Endothelial cell (in vitro differentiated cells): ENCODE results near the gene SRMS. TPM values are rescaled to one million over a fixed set of nuclear protein-coding genes. Genes with fewer than 3 reads are reported as not detected.
A peak's percentile ranks its signal among the peaks of the same experiment; 100 is the strongest.

Experiments
- DNase-seq: peaks from one replicate; pipeline ENCODE4 v3.0.0; 2021; ENCODE audit warnings: low spot score
- H3K27ac Mint-ChIP-seq: one replicate; pipeline ENCODE4 v1.8.0; 2021; ENCODE audit warnings: mixed read lengths, inconsistent platforms; ENCODE audit not compliant: unreplicated experiment
- H3K27me3 Mint-ChIP-seq: one replicate; pipeline ENCODE4 v1.8.0; 2021; ENCODE audit warnings: mild to moderate bottlenecking, moderate library complexity, mixed read lengths, inconsistent platforms; ENCODE audit not compliant: unreplicated experiment
- H3K36me3 Mint-ChIP-seq: one replicate; pipeline ENCODE4 v1.8.0; 2021; ENCODE audit warnings: mild to moderate bottlenecking, low read depth, mixed read lengths, inconsistent platforms; ENCODE audit not compliant: unreplicated experiment
- H3K4me1 Mint-ChIP-seq: one replicate; pipeline ENCODE4 v1.8.0; 2021; ENCODE audit warnings: mild to moderate bottlenecking, mixed read lengths, inconsistent platforms; ENCODE audit not compliant: unreplicated experiment
- H3K4me3 Mint-ChIP-seq: one replicate; pipeline ENCODE4 v1.8.0; 2021; ENCODE audit warnings: mild to moderate bottlenecking, mixed read lengths, inconsistent platforms; ENCODE audit not compliant: unreplicated experiment
- H3K9me3 Mint-ChIP-seq: one replicate; pipeline ENCODE4 v1.8.0; 2021; ENCODE audit warnings: mixed read lengths, inconsistent platforms; ENCODE audit not compliant: unreplicated experiment
- total RNA-seq: library from RNA; stranded (reverse); fragmentation: NEBNext Ultra II Directional; extraction: Animal tissue kit (Norgen Biotek cat#: 25700); gene quantifications from one replicate; pipeline ENCODE4 v1.2.1, GENCODE V29; 2021; ENCODE audit not compliant: unreplicated experiment
- TF ChIP-seq, protein P1 (sequence below): fragments of 200-600 bp; sonication (generic); IDR thresholded peaks from one replicate; pipeline ENCODE4 v1.5.0; 2021; ENCODE audit warnings: antibody characterized with exemption; ENCODE audit not compliant: unreplicated experiment

Gene SRMS
- total RNA-seq, 1 donor from 2014 or later: not detected

DNA sequence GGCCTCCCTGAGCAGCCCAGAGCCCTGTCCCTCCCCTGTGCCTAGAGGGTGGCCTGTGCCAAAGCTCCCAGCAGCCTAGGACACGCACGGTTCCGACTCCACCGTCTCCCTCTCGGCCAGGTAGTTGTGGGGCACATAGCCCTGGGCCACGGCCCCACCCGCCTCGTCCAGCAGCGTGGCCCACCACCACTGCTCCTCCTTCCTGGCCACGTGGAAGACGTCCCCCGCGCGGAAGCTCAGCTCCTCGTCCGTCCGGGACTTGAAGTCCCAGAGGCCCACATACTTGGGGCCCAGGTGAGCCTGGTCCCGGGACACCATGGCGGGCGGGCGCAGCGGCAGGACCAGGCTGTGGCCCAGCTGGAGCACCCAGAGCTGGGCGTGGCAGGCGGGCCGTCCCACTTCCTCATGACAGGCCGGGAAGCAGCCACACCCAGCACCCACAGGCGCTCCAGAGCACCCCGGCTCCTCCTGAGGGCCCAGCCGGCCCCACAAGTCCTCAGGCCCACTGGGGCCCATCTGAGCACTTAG, 10.5 kb downstream of the SRMS start, which contains the start of gene PTK6:
Gene PTK6, minus strand, starts transcription at position 380 of the 528 bp plus-strand sequence. Its CDS starts 62 bp downstream, at position 318.
- Mint-ChIP-seq H3K27me3 (peaks cover 5% of the 10 kb centered on the region), H3K36me3 (peaks cover under 1% of the 10 kb centered on the region), H3K9me3 (no peaks in the 10 kb centered on the region), H3K4me3 (no peak within 1 kb of the TSS), H3K4me1 (no peaks in the 10 kb centered on the region), H3K27ac (no peak within 1 kb of the TSS)
- DNase-seq: no peak
- TF ChIP-seq, protein P1, sequence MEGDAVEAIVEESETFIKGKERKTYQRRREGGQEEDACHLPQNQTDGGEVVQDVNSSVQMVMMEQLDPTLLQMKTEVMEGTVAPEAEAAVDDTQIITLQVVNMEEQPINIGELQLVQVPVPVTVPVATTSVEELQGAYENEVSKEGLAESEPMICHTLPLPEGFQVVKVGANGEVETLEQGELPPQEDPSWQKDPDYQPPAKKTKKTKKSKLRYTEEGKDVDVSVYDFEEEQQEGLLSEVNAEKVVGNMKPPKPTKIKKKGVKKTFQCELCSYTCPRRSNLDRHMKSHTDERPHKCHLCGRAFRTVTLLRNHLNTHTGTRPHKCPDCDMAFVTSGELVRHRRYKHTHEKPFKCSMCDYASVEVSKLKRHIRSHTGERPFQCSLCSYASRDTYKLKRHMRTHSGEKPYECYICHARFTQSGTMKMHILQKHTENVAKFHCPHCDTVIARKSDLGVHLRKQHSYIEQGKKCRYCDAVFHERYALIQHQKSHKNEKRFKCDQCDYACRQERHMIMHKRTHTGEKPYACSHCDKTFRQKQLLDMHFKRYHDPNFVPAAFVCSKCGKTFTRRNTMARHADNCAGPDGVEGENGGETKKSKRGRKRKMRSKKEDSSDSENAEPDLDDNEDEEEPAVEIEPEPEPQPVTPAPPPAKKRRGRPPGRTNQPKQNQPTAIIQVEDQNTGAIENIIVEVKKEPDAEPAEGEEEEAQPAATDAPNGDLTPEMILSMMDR: no peak

DNA sequence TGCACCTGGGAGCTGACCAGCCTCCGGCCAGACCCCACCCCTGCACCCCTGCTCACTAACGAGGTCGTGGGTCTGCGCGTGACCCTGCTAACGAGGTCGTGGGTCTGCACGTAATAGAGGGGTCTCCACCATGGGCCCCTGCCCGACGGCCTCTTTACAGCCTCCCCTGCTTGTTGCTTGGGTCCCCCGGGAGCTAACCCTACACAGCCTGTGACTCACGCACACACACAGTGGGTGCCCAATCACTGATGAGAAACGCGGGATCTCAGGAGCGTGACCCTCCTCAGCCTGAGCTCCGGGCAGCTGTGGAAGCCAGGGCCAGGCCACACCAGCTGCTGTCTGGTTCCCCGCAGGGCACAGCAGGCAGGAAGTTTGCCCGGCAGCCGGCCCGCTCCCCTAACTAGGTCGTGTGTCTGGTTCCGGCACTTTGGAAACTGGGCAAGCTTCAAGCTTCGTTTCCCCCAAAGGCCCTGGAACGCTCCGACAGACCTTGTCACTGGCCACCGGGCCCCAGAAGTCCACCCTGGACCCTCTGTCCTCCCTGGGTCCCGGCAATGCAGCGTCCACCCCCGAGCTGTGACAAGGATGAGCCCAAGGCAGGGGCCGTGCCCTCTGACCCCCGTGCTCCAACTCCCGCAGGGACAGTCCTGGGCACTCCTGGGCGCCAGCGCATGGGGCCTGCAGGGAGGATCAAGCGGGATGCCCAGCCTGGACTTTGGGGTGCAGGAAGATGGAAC, 11.1 kb downstream of the SRMS start:
- no peaks in the 10 kb centered on the region for H3K4me1 Mint-ChIP-seq
- H3K4me3 Mint-ChIP-seq: no peak overlapping the region
- peak; percentile 11 for DNase-seq
- H3K27ac Mint-ChIP-seq: no peak overlapping the region
- TF ChIP-seq, protein P1: no peak
- H3K27me3 Mint-ChIP-seq: peaks cover 5% of the 10 kb centered on the region
- H3K36me3 Mint-ChIP-seq: peaks cover 4% of the 10 kb centered on the region
- no peaks in the 10 kb centered on the region for H3K9me3 Mint-ChIP-seq

DNA sequence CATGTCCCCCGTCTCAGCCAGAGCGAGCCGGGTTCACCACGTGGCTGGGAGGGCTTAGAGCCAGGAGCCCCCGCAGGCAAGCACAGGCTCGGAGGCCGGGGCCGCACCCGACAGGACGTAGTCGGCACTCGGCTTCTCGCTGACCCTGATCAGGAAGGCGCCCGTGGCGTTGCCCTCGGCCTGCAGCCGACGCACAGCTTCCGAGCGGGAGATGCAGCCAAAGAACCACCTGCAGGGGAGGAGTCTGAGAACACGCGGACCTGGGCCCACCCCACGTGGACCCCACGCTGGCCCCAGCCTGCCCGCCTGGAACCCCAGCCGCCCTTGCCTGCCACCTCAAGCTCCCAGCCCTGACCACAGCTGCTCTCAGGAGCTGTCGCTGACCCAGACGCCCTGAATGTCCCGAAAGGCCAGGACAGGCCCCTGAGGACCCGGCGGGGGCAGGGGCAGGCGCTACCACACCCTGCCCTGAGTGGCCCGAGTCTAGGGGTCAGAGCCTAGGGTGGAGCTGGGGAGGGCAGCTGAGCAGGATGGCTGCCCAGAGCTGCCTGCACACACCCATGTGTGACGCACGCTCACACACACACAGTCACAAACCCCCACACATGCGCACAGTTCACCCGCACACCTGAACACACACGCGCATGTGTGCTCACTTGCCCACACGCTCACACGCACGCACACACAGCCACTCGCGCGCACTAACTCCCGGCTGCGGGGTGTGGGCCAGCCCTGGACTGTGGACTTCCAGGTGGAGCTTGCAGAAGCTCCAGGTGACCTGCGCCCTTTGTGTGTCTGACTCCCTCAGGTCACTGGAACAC, 12.5 kb downstream of the SRMS start:
- Mint-ChIP-seq H3K4me3 (no peak overlapping the region), H3K27me3 (peaks cover 5% of the 10 kb centered on the region), H3K4me1 (no peaks in the 10 kb centered on the region), H3K36me3 (peaks cover 4% of the 10 kb centered on the region), H3K9me3 (no peaks in the 10 kb centered on the region), H3K27ac (no peak overlapping the region)
- DNase-seq: peak; percentile 5
- TF ChIP-seq, protein P1: no peak

DNA sequence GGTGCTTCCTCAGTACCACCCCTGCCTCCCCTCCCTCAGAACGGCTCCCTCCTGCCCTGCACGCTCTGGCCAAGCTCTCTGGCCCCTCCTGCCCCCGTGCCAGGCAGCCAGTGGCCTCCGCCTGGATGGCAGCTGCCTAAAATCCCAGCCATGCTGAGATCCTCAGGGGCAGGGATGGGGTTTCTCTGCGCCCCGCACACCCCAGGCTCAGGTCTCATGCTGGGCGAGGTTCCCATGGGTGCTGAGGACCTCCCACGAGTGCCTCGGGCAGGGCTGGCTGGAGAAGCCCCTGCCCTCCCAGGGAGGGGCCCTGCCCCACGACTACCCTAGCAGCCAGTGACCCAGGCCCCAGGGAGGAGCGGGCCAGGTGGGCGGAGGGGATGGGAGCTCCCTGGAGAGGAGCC, 13.1 kb downstream of the SRMS start:
- Mint-ChIP-seq H3K27ac (no peak overlapping the region), H3K27me3 (peaks cover 5% of the 10 kb centered on the region)

More for the DNA sequence above, 13.1 kb downstream of the SRMS start:
- DNase-seq: no peak
- H3K4me3 Mint-ChIP-seq: no peak overlapping the region
- TF ChIP-seq, protein P1: no peak
- peaks cover 4% of the 10 kb centered on the region for H3K36me3 Mint-ChIP-seq
- no peaks in the 10 kb centered on the region for H3K4me1 Mint-ChIP-seq
- H3K9me3 Mint-ChIP-seq: no peaks in the 10 kb centered on the region
